ENCODE results near the gene PARD3. TPM values are rescaled to one million over a fixed set of nuclear protein-coding genes. Genes with fewer than 3 reads are reported as not detected.

The PARD3 gene
- total RNA-seq, 2 donors from 2014 or later, result 59.6 to 74.6 TPM

DNA sequence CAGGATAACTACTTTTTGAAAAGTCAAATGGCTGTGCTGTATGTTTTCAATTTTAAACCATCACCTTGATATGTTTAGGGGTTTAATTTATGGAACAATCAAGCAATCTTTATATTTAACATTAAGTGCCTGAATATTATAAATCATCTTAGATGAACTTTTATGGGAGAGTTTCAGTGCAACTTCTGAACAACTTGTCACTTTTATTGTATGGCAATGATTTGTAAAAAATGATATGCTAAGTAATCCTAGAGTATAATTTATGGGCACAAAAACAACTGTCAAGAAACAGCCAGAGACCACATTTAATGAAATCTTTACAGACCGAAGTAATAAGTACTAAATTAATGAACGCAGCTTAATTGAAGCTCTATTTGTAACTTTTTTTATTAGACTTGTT is 498.9 kb downstream of the PARD3 start:
- Histone ChIP-seq H3K27ac (ENCODE audit: low read depth, low read length) (no peak overlapping the region), H3K36me3 (ENCODE audit: control insufficient read depth, insufficient read depth, low read length) (peaks cover 38% of the 10 kb centered on the region), H3K9ac (ENCODE audit: extremely low read depth, low read length, poor library complexity, severe bottlenecking) (no peak overlapping the region), H3K9me3 (ENCODE audit: control insufficient read depth, low read length) (no peaks in the 10 kb centered on the region), H3K27me3 (ENCODE audit: control insufficient read depth, insufficient read depth, low read length, poor library complexity, severe bottlenecking) (no peaks in the 10 kb centered on the region), H3K4me3 (ENCODE audit: low read length) (no peak overlapping the region), H3K4me1 (ENCODE audit: control insufficient read depth, insufficient read depth, low read length) (peaks cover 3% of the 10 kb centered on the region)
- H3K9me3 Mint-ChIP-seq, result no peaks in the 10 kb centered on the region
- WGBS, 2 experiments (ENCODE audit: insufficient coverage in 1 of 2, insufficient read length in 1 of 2), result 100% methylated on average over 2 of the region's 2 CpGs; no CpG with 5 or more reads in 1 of the 2 experiments
- H3K27me3 Mint-ChIP-seq (ENCODE audit: insufficient read depth), result no peaks in the 10 kb centered on the region
- H3K27ac Mint-ChIP-seq, result no peak overlapping the region
- peaks cover 8% of the 10 kb centered on the region for H3K36me3 Mint-ChIP-seq (ENCODE audit: low read depth)
- no peak overlapping the region for H3K4me3 Mint-ChIP-seq
- TF ChIP-seq, protein P1, sequence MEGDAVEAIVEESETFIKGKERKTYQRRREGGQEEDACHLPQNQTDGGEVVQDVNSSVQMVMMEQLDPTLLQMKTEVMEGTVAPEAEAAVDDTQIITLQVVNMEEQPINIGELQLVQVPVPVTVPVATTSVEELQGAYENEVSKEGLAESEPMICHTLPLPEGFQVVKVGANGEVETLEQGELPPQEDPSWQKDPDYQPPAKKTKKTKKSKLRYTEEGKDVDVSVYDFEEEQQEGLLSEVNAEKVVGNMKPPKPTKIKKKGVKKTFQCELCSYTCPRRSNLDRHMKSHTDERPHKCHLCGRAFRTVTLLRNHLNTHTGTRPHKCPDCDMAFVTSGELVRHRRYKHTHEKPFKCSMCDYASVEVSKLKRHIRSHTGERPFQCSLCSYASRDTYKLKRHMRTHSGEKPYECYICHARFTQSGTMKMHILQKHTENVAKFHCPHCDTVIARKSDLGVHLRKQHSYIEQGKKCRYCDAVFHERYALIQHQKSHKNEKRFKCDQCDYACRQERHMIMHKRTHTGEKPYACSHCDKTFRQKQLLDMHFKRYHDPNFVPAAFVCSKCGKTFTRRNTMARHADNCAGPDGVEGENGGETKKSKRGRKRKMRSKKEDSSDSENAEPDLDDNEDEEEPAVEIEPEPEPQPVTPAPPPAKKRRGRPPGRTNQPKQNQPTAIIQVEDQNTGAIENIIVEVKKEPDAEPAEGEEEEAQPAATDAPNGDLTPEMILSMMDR (conservative IDR thresholded peaks at IDR 0.05), result no peak
- peaks cover 23% of the 10 kb centered on the region for H3K4me1 Mint-ChIP-seq
- DNase-seq, result no peak

DNA sequence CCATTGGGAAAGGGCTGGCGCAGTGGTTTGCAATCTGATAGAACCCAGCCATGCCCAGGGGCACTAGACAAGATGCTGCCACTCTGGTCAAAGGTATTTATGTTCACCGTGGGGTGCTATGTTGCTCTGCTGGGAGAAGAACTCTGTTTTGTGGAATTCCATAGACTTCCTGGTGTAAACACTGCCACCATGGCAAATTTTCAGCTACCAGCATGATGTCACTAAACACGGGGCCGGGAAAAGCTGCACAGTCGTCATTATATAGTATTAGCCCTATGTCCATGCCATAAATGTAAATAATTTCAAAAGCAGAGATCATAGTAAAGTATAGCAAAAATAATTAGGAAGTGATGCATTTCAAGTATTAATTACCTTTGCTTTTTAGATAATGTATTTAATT is 500.6 kb downstream of the PARD3 start:
- TF ChIP-seq, protein P1 (conservative IDR thresholded peaks at IDR 0.05), result no peak
- H3K4me3 ChIP-seq (ENCODE audit: low read length), result no peak overlapping the region
- no peaks in the 10 kb centered on the region for H3K27me3 Mint-ChIP-seq (ENCODE audit: insufficient read depth)
- no peak overlapping the region for H3K4me3 Mint-ChIP-seq
- H3K4me1 ChIP-seq (ENCODE audit: control insufficient read depth, insufficient read depth, low read length), result peaks cover 3% of the 10 kb centered on the region
- peaks cover 8% of the 10 kb centered on the region for H3K36me3 Mint-ChIP-seq (ENCODE audit: low read depth)
- H3K4me1 Mint-ChIP-seq, result peaks cover 26% of the 10 kb centered on the region
- peaks cover 41% of the 10 kb centered on the region for H3K36me3 ChIP-seq (ENCODE audit: control insufficient read depth, insufficient read depth, low read length)
- no peak overlapping the region for H3K9ac ChIP-seq (ENCODE audit: extremely low read depth, low read length, poor library complexity, severe bottlenecking)
- H3K9me3 Mint-ChIP-seq, result no peaks in the 10 kb centered on the region
- no peaks in the 10 kb centered on the region for H3K9me3 ChIP-seq (ENCODE audit: control insufficient read depth, low read length)
- 92 to 98% methylated on average over 2 to 5 of the region's 5 CpGs for WGBS, 2 experiments (ENCODE audit: insufficient coverage in 1 of 2, insufficient read length in 1 of 2)
- H3K27ac ChIP-seq (ENCODE audit: low read depth, low read length), result no peak overlapping the region
- no peak overlapping the region for H3K27ac Mint-ChIP-seq
- H3K27me3 ChIP-seq (ENCODE audit: control insufficient read depth, insufficient read depth, low read length, poor library complexity, severe bottlenecking), result no peaks in the 10 kb centered on the region
- DNase-seq, result no peak

DNA sequence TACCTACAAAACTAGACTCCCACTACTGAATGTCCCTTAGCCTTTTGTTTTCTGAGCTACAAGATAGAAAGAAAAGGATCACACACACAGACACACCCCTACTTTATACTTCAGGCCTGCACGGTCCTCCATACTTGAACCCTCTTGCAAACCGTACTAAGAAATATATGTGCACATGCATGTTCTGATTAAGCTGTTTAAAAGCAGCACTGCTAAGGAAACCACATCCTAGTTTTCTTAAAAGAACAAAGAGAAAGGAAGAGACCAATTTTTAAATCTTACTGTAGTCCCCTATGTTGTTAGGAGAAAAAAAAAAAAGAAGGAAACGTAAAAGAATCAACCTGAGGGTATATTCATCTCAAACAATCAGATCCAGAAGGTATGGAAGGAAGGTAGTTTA is 501.2 kb downstream of the PARD3 start:
- no peak overlapping the region for H3K9ac ChIP-seq (ENCODE audit: extremely low read depth, low read length, poor library complexity, severe bottlenecking)
- Mint-ChIP-seq H3K36me3 (ENCODE audit: low read depth) (peaks cover 8% of the 10 kb centered on the region), H3K4me3 (no peak overlapping the region), H3K27ac (no peak overlapping the region), H3K4me1 (peaks cover 26% of the 10 kb centered on the region), H3K9me3 (no peaks in the 10 kb centered on the region), H3K27me3 (ENCODE audit: insufficient read depth) (no peaks in the 10 kb centered on the region)
- WGBS, 2 experiments (ENCODE audit: insufficient coverage in 1 of 2, insufficient read length in 1 of 2), result 92 to 94% methylated on average over 3 of the region's 3 CpGs
- H3K27me3 ChIP-seq (ENCODE audit: control insufficient read depth, insufficient read depth, low read length, poor library complexity, severe bottlenecking), result no peaks in the 10 kb centered on the region
- no peak overlapping the region for H3K4me3 ChIP-seq (ENCODE audit: low read length)
- no peak overlapping the region for H3K27ac ChIP-seq (ENCODE audit: low read depth, low read length)
- DNase-seq, result no peak
- TF ChIP-seq, protein P1 (conservative IDR thresholded peaks at IDR 0.05), result no peak
- peaks cover 3% of the 10 kb centered on the region for H3K4me1 ChIP-seq (ENCODE audit: control insufficient read depth, insufficient read depth, low read length)
- no peaks in the 10 kb centered on the region for H3K9me3 ChIP-seq (ENCODE audit: control insufficient read depth, low read length)
- H3K36me3 ChIP-seq (ENCODE audit: control insufficient read depth, insufficient read depth, low read length), result peaks cover 41% of the 10 kb centered on the region

All from endodermal cell (in vitro differentiated cells).